RPMI8226 (cell line): ENCODE data around the gene CHMP2B.

Experiments used
- DNase-seq: peaks from one replicate; pipeline ENCODE4 v3.0.0-alpha.2; 2015

Gene CHMP2B, protein sequence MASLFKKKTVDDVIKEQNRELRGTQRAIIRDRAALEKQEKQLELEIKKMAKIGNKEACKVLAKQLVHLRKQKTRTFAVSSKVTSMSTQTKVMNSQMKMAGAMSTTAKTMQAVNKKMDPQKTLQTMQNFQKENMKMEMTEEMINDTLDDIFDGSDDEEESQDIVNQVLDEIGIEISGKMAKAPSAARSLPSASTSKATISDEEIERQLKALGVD

DNA sequence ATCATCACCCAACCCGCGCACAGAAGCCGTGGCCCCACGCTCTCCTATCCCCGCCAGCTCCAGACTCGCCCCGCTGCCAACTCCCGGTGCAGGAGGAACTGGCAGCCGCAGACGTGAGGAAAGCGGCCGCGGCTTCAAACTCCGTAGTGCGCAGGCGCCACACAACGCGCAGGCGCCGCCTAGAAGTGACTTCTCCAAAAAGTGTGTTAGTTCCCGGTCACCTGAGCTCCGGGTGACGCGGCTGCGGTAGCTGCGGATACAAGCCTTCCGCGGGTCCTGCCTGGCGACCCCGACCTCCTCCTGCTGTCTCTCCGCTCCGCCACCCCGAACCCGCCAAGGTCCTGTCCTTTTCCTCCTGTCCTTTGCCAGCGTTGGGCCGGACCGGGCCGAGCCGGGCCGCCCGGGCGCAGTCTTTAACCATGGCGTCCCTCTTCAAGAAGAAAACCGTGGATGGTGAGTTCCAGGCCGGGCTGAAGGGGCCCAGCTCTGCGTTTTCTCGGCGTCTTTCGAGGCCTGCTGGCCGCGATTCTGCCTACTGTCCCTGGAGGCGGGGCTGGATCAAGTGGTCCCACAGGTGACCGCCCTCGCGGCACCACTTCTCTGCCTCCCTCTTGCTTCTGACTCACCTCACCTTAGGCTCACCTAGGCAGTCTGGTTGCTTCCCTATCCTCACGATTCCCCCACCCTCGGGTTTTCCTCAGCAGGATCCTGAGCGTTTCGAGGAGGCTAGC, at the start of gene CHMP2B:
Gene CHMP2B, plus strand, starts transcription at position 206 of the 731 bp plus-strand sequence. Its CDS starts 214 bp downstream, at position 420.
- peak; percentile 92 for DNase-seq

DNA sequence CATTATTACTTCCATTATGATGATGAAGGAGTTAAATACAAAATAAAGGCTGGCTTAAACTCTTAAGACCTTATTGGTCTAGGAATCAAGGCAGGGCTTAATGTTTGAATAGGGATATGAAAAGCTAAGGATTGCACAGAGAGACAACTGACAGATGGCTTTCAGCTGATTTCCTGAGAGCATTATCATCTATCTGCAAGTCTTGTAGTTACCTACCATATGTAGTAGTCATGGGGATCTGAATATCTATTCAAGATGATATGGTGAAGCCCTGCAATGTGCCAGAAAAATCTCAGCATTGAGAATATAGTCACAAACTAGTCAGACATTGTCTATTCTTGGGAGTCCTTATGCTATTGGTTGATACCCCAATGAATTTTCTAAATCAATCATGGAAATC, 47.5 kb upstream of the CHMP2B start:
- DNase-seq = no peak

DNA sequence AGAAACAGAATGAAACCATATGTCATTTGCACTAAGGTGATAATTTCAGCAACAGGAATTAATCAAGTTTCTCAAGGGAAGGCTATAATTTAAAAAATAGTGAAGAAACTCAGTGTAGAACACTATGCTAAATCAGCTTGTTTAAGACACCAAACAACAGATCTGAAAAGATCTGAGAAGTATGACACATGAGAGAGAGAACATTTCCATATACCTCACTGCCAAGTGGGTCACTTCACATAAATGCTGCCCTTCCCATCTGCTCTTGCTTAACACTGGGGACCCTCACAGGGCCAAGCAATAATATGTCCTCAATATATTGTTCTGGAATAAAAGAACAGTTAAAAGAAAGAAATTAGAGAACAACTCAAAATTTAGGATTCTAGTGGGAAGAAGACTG, 45.6 kb upstream of the CHMP2B start:
- no peak for DNase-seq

DNA sequence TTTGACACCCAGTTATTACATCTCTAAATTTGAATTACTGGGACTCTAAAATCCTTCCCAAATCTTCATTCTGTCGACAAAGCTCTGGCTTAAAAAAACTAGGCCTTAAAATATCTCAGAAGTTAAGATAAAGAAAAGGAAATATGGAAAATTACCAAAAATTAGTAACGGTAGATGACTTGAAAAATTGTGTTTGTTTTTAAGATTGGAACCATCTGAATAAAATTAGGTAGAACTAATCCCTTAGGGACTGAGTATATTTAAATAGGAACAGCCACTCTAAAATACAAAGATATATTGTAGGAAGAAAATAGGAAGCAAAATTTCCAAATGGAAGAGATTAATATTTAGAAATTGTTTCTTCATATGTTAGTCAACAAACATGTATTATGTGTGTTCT, 45.1 kb upstream of the CHMP2B start:
- no peak for DNase-seq

- DNase-seq = no peak
Measured at GRCh38 chr3:87186608-87187159, 40.4 kb upstream of the CHMP2B start.

GRCh38 chr3:87191175-87191574, 35.9 kb upstream of the CHMP2B start:
- no peak for DNase-seq

DNA sequence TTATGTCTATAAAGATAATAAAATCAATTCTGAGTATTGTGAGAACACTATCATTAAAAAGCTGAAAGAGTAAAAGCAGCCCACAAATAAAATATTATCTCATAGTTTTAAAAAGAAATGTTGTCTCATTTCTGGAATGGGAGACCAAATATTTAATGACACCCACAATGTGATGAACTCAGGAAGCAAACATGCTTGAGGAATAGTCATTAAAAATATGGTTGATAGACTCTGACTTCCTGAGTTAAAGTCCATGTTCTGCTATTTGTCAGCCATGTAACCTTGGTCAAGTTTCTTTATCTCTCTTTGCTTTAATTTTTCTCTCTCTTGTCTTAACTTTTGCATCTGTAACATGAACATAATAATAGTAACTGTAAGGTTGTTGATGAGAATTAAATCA, 35.5 kb upstream of the CHMP2B start:
- no peak for DNase-seq

GRCh38 chr3:87196879-87197278, 30.2 kb upstream of the CHMP2B start:
- DNase-seq = no peak

DNA sequence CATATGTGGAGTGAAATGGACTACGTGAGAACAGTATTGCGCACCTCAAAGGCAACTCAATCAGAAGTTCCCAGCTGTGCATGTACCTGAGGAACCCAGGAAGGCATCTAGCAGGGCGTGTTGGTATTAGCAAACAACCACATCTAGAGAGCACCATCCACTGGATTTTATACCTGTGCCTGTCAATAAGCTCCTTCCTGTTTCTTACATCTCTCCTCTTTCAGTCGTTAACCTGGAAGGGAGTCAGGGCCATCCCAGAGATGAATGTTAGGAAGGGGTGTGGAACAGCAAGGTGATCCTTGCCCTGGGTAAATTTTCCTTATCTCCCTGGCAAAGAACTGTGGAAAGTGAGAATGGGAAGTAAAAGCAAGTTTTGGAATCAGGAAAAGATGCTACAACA, 29.6 kb upstream of the CHMP2B start:
- no peak for DNase-seq

GRCh38 chr3:87198774-87199173, 28.3 kb upstream of the CHMP2B start:
- no peak for DNase-seq

GRCh38 chr3:87199628-87200027, 27.5 kb upstream of the CHMP2B start:
- no peak for DNase-seq

DNA sequence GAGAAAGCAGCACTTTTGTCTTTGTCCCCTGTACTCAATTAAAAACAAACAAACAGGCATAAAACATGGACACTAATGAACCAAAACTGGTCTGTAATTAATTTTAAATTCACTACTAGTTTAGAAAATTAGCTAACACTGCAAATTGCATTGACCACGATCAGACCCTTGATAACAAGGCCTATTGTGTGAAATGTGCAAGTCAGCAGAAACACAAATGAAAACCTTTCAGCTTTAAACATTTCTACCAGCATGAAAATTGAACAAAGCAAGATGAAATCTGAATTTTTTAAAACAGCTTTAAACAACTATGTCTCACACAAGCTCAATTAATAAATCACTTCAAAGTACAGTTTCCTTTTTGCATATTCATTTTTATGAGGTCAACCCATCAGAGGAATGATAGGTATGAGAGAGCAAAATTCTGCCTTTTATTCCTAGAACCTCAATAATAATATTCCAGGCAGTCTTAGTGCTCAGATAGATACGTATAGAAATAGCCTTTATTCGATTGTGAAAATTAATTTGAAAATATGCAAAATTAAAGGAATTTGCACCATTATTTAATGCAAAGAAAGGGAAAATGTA, 27.0 kb upstream of the CHMP2B start:
- DNase-seq = no peak

DNA sequence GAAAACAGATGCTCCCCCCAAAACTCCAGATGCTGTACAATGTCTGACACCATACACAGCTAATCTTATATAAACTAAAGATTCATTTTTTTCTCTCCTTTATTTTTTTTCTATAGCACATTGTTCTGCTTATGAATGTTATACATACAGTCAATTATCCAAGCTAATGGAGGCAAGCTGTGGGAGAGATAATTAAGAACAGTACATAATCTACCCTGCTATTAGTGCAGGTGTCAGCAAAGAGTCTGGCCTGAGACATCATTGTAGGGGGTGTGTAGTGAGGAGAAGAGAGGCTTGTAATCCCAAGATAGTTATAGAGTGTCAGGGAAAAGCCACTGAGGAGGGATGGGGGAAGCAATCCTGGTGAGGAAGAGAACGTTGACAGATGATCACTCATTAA, 25.4 kb upstream of the CHMP2B start:
- DNase-seq = no peak

- no peak for DNase-seq
Measured at GRCh38 chr3:87203809-87204208, 23.3 kb upstream of the CHMP2B start.

DNA sequence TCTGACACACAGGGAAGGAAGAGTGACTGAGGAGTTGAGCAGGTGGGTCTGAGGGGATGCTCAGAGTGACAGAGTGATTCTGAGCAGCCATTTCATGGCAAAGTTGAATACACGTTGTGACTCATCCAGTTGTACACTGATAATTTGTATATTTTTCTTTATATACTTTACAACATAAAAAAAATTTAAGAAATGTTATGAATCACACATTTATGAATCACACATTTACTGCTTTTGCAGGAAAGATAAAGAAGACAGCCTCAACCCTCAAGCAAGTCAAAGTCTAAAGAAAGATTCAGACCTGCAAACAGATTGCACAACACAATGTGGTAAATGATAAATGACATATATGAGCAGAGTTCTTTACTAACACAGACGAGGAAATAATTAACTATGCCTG, 21.0 kb upstream of the CHMP2B start:
- no peak for DNase-seq

DNA sequence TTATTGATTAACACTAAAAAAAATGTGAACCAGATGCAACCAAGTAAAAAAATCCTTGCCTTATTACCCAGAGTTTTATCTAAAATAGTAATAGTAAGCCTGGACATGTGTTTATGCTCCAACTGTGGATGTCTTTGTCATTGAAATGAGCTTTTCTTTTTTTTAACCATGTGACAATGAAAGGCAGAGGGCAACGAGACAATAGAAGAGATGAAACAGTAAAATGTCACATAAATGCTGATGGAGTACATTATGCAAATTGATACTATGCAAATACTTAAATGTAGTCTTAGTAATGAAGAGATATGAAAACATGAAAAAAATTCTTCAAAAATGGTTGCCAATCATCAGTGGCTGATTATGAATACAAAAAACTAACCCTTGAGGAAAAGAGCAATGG, 20.5 kb upstream of the CHMP2B start:
- DNase-seq = no peak

DNA sequence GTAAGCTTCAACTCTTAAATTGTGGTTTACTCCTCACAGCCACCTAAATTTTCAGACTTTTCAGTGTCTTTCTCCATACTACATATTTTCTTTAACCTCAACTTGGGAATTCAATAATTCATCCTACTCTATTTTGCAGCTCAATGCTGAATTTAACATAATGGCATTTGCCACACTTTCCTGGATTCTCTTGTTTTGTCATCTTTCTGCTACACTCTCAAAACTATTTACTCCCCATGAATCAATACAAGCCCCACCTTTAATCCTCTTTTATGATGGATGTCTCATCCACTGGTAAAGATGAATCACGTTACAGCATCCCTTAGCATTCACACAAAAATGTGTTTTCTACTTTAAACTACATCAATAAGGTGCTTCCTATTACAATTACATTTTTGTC, 19.6 kb upstream of the CHMP2B start:
- DNase-seq = no peak

DNA sequence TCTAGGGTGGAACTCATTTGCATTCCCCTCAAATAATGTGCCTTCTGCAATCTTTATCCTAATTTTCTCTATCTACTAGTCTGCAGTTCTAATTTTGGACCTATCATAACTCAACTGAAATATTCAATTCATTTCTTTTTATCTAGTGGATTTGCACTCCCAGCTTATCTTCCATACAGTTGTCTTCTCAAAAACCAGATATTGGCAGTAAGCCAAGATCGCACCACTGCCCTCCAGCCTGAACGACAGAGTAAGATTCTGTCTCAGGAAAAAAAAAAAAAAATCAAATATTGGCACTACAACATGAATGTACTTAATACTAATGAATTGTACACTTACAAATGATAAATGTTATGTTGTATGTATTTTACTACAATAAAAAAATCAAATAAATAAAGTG, 18.0 kb upstream of the CHMP2B start:
- peak; percentile 21 for DNase-seq

DNA sequence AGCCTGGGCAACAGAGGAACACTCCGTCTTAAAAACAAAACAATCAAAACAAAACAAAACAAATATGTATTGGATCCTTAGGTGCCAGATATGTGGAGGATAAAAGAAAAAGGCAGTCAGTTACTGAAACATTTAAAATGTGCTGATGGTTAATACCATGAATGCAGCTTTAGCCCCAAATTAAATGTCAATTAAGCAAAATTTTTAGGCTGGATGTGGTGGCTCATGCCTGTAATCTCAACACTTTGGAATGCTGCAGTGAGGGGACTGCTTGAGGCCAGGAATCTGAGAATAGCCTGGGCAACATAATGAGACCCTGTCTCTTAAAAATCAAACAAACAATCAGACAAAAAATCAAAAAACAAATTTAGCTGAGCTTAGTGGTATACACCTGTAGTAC, 8.5 kb upstream of the CHMP2B start:
- DNase-seq = no peak

GRCh38 chr3:87219611-87220010, 7.5 kb upstream of the CHMP2B start:
- no peak for DNase-seq

DNA sequence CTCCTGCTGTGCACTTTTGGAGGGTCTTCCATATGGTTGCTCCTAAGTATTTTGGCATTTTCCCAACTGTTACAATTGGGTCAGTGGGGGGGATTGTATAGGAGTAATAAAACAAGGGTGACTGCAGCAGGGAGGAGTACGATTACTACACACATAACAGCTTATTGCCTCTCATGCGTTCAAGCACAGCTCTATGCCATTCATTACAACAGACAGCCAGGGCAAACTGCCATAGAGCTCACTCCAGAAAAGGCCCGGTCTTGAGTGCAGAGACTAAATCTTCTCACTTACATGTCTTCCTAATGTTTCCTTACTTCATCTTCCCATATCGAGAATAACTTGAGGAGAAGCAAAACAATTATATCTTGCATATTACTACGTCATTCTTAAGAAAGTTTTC, 1.4 kb upstream of the CHMP2B start:
- DNase-seq = no peak

GRCh38 chr3:87227835-87228144, 681 bp downstream of the CHMP2B start:
- DNase-seq = no peak

GRCh38 chr3:87228316-87228715, 1.2 kb downstream of the CHMP2B start:
- DNase-seq = no peak

DNA sequence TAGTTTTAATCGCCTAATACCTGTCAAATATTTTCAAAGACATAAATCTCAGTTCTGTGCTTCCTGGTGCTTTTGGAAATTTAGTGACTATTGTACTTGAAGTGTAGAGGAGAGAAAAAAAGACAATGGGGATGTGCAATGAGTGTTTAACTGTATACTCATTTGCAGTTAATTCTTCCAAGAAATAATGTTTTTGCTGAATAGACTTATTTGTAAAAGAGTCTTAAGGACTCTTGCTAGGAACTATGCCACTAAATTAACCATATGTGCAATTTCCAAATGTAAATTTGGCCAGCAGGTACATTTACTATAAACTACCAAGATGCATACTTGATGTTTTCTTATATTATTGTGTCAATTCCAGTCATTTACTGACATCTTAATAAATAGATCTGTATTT, 2.0 kb downstream of the CHMP2B start:
- no peak for DNase-seq
